Activated CD4-positive, alpha-beta T cell treated with anti-CD3 and anti-CD28 coated beads, Interleukin-2, Interleukin-6, amounts not matched to agents 100 ng/mL and 50 ng/mL, durations not matched to agents 16 hours and 8 hours (primary cell): ENCODE measurements around the gene WDR87.
"Not testable (repeated sequence)": the region's sequence is repeated elsewhere in the genome, so short reads cannot be mapped to it uniquely, and the experiment has no call there.

Experiments
- DNase-seq: peaks from one replicate; pipeline ENCODE4 v3.0.0-alpha.2; 2020

WDR87 gene

DNA sequence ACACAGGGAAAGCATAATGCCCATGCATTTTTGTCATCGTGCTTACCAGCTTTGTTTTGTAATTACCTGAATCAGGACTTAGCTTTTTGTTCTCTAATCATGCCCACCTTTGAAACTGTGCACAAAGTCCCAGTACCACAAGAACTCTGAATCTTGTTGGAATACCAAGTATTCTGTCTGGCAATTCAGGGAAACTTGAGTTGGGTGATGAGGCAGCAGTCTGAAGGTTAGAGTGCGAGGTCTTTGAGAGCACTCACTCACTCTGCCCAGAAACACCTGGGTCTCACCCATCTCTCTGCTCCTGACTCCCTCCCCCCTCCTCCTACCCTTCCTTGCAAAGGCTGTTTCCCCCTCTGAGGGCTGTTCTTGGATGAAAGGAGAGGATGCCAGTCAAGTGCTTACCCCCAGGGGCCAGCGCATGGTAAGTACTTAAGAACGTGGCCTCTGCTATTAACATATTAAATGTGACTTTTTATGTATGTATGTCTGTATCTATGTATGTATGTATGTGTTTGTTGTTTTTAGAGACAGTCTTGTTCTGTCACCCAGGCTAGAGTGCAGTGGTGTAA, 23.0 kb upstream of the WDR87 start:
- no peak for DNase-seq

DNA sequence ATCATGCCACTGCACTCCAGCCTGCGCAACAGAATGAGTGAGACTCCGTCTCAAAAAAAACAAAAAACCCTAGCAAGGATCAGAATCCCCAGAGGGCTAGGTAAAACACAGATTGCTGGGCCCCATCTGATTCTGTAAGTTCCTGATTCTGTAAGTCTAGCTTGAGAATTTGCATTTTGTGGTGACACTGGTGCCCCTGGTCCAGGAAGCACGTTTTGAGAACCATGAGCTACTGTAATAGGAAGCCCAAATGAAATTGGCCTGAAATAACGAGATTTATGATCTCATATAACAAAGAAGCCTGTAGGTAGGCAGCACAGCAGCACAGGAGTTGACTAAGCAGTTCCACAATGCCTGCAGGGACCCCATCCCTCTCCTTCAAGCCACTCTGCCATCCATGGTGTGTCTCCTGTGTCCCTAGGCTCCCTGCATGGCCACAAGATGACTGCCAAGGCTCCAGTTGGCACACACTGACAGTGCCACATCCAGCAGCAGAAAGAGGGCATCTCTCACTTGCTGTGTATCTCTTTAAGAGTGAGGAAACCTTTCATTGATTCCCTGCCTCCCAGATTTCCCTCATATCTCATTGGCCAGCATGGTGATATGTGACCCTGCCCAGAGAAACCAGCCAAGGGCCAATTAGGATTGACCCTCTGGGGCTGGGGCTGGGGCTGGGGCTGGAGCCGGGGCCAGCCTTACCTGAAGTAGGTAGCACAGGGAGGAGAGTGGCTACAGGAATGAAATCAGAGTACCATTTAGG, 22.3 kb upstream of the WDR87 start:
- no peak for DNase-seq

DNA sequence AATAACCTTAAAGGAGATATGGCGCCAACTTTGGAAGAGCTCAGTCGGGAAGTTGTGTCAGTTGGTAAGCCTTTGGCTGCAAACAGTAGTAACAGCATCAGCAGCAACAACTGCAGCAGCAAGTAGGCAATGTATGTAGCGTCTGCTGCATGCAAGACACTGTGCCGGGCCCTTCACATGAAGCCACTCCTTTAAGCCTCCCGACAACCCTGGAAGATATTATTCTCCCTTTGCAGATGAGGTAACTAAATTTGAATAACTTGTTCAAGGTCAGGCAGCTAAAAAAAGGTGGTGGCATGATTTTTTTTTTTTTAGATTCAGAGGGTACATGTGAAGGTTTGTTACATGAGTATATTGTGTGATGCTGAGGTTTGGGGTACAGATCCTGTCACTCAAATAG, 20.3 kb upstream of the WDR87 start:
- DNase-seq, result no peak

DNA sequence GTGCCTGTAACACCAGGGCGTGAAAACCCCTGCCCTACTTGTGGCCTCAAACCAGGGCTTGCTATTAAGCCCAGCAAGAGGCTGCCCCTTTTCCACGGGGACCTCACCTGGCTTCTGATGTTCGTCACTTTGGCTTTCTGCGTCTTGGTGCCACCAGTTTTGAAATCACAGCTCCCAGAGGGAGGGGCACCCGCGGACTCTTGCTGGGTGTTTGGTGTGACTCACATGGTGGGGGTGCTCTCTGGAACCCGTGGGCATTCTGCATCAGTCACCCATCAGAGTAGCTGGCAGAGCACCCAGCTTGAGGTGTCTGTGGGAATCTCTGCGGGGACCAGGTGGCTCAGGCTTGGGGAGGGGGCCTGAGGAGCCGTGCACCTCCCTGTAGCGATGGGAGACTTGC, 19.9 kb upstream of the WDR87 start:
- no peak for DNase-seq

DNA sequence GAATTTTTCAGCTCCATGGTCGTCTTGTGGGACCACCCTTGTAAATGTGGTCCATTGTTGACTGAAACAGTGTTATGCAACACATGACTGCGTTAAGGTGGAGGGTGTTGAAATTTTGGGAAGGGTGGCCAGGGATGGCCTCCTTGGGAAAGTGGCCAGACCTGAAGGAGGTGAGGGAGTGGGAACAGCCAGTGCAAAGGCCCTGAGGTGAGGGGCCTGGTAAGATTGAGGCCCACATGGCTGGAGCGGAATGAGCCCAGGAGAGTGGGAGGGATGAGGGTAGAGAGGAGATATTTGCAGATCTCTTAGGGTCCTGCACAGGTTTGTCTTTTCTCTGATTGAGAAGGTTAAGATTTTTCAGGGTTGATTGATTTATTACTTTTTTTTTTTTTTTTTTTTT, 18.8 kb upstream of the WDR87 start:
- no peak for DNase-seq

DNA sequence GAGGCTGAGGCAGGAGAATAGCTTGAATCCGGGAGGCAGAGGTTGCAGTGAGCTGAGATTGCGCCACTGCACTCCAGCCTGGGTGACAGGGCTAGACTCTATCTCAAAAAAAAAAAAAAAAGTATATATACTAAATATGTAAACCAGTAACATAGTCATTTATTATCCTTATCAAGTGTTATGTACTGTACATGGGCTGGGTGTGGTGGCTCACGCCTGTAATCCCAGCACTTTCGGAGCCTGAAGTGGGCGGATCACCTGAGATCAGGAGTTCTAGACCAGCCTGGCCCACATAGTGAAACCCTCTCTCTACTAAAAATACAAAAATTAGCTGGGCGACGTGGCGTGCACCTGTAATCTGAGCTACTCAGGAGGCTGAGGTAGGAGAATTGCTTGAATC, 18.2 kb upstream of the WDR87 start:
- DNase-seq, result not testable (repeated sequence)

DNA sequence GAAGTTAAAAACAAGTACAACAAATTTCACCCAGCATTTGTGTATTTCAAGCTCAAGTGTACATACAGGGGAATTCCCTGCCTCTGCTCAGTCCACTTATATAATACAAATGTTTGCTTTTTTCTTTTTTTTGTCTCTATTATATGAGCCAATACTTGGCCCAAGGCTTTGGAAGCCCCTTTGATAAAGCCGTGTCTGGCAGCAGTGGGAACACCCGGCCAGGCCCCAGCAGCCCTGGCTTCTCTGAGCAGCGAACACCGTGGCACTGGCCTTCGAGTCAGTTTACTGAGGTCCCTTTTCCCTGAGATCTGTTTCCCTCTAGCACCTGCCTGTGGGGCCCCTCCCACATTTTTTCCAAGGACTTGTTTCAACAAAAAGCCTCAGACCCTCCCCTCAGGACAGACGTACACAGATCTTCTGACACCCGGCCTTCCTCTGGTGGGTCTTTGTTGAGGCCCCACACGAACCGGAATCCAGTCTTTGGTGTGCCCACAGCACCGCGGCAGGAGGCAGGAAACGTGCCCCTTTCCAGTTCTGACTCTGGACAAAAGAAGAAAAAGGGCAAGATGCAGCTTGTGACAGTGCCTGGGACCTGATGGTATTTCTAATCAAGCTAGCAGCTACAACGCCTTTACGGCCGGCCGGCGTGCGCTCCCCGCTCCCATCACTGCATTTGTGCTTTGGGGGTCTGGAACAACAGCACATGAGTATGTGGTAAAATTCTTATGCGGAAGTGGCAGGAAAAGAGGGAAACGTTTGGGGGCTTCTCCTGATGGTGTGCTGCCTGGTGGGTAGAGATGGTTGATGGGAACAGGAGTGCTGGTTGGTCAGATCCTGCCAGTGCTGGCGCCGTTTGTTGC, 14.4 kb upstream of the WDR87 start:
- no peak for DNase-seq

DNA sequence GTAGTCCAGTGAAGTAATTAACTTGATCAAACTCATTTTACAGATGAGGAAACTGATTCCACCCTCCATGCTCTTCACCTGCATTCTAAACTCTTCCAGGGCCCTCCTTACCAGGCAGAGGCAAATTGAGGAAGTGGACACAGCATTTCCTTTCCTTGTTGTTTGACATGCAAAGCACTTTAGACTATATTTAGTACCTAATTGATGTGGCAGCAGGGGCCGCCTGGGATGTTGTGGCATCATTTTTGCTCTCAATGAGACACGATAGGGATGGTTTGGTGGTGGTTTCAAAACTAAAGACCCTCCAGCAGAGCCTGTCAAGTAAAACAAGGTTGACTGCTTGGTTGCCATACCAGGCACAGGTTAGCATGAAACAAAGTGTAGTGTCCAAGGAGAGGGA, 8.5 kb upstream of the WDR87 start:
- no peak for DNase-seq

DNA sequence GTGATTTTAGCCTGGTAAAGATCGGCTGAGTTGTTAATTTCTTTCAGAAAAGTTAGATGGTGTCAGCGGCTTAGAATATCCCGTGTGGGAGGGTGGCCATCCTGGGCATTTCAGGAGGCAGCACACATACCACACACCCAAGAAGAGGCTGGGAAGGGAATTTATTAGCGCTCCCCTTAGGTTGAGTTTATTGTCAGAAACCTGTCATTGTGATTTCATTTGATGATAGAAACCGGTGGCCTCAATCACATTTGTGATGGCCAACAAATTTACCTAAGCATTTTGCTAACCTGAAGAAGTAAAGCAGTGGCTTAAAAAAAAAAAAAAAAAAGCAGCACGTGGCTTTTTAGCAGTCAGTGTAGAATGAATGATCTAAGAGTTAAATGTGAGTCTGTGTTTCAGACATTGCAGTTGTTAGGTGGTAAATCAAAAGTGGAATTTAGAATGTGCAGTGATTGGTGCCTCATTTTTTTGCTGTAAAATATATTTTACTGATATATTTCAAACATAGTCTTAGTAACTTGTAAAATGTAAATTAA, 3.3 kb upstream of the WDR87 start:
- no peak for DNase-seq

DNA sequence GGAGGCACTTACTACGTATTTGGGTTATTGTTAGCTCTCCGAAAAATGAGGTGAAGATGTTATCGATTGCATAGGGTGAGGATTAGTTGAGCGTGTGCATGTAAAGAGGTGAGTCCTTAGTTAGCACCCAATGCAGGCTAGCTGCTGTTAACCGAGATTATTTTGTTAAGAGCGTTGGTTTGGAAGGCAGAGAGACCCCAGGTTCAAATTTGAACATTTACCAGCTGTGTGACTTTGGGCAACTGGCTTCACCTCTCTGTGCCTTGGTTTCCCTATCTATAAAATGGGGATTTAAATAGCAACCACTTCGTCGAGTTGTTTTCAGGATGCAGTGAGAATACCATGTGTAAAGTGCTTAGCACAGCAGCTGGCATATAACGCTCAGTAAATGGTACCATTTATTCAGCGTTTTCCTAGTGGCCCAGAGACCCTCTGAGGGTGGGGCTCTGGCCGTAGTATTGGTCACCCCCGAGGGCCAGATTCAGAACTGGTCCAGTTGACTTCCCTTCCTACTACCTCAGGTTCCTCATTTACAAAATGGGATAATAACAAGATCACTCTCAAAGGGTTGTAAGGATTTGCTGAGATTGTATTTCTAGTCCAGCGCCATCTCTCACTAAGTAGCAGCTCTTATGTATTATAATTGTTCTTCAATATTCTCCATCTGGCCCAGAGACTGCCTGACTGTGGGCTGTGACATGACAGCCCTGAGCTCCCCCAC, 1.5 kb upstream of the WDR87 start:
- no peak for DNase-seq

DNA sequence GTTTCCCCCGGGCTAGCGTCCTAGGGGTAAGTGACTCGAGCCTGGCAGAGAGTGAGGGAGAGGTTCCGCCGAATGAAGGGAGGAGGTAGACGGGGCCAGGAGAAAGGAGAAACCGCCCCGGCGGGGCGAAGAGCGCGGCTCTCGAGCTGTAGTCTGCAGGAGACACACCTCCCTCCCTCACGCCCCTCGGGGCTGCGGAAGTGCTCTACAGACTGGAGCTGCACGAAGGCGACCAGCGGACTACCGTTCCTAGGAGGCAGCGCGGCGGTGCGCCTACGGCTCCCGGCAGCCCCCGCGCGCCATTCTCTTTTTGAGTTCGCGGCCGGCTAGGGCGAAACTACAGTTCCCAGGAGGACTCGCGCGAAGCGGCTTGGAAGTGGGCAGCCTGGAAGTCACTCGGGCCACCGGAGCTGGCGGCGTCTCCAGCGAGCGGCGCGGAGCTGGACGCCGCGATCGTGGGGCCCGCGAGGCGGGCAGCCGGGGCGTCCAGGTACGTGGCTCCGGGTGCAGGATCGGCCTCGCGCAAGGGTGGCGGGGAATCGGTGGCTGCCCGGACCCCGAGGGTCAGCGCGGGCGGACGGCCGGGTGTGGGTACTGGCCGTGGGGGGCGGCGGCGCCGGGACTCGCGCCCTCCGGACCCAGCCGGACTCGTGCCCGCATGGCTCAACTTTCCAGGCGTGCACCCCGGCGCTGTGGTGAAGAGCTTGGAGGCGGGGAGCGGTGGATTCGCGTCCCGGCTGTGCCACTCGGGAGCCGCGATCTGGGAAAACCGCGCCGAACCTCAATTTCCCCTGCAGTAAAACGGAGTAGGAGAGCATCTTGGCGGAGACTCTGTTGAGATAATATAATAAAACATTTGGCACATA, 708 bp upstream of the WDR87 start, which contains the start of gene SIPA1L3:
Gene SIPA1L3 (plus strand): TSS at position 340 of the 866 bp plus-strand sequence. CDS start 174,358 bp downstream, outside the sequence.
- DNase-seq, result peak; percentile 96

DNA sequence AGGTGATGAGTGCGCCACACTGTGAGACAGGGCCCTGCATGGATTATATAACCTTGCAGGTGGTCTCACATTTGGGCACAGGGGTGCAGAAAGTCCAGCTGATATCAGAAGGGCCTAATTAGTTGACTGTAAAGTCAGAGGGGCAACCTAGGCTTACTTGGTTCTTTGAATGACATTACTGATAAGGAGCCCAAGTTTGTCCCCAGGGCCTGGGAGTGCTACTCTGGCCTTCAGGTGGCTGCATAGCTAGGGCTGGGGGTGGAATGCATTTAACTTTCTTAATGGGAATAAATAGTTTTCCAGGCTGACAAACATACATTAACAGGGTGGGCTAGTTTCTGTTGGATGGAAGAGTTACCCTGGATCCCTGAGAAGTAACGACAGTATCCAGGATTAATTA, 3.3 kb downstream of the WDR87 start:
- DNase-seq, result no peak

DNA sequence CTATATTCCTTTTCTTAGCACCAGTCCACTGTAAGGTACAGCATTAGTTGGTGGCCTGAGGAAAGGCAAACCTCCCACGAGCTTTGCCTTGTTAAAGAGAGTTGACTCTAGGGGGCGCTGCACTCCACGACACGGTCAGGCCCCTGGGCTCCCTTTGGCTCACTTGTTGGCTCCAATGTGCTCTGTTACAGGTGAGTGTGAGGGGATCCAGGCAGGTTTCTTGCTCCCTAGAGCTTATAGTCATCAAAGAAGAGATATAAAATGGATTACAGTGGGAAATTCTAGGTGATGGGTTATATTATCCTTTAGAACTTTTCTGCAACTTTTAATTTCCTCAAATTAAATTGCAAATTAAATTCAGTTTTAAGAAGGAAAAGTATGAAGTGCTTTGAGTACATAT, 3.7 kb downstream of the WDR87 start:
- peak; percentile 86 for DNase-seq

DNA sequence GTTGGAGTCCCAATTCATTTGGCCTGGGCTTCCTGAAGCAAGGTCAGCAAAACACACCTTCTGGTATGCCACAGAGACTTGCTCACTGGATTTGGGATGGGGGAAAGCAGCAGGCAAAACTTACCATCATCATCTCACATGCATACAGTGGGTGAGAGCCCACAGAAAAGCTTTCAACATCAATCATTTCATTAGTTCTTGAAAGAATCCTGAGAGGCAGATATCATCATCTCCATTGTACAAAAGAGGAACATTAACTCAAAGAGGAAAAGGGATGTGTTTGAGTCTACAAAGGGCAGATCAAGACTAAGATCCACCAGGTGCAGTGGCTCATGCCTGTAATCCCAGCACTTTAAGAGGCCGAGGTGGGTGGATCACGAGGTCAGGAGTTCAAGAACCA, 6.4 kb downstream of the WDR87 start:
- DNase-seq, result no peak

DNA sequence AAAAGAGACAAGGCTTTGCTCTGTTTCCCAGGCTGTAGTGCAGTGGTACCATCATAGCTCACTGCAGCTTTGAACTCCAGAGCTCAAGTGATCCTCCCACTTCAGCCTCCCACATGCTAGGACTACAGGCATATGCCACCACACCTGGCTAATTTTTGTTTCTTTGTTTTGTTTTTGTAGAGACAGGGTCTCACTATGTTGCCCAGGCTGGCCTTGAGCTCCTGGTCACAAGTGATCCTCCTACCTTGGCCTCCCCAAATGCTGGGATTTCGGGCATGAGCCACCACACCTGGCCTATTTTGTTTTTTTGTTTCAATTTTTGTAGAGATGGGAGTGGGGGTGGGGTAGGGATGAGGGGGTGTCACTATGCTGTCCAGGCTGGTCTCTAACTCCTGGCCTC, 6.9 kb downstream of the WDR87 start:
- DNase-seq, result no peak

DNA sequence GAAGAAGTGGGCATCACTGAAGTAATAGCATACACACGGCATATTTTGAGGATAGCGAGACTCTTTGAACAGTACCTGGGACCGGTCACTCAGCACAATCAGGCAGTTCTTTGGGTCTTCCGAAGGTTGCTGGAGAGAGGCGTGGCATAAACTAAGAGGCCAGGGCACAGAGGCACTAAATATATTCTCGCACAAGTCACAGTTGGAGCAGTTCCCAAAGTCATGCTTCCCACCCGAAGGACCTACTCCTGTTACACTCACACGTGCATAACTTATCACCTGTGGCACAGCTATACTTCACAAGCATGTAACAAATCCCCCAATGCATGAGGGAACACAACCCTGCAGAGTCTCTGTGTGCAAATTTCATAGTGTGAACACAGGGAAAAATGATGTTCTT, 10.2 kb downstream of the WDR87 start:
- no peak for DNase-seq

DNA sequence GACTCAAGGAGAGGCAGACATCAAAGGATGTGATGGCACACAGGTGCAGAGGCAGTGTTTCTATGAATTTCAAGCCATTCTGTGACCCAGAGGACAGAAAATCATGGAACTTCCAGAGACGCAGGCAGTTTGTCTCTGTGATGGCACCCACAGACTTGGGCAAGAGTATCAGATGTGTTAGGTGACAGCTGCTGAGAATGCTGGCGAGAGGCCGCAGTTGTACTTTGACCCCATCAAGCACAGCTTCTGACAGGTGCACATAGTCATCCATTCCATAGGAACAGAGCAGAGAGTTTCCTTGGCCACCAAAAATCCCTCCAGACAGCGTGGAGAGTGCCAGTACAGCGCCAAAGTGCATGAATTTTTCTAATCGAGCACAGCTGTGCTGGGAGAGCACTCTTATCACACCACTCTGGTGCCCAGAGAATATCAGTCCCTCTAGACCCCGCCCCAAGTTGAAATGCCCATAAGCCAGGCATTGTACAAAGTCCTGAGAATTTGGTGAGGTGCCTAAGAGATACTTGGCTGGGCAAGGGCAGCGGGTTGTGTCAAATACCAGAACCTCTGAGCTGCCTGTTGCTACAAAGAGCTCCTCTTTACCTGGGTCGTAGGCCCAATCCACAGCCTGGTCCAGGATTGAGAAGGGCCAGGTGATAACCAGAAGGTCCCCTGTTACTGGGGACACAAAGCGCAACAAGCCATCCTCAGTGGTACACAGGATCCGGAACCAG, 12.4 kb downstream of the WDR87 start:
- DNase-seq, result no peak

DNA sequence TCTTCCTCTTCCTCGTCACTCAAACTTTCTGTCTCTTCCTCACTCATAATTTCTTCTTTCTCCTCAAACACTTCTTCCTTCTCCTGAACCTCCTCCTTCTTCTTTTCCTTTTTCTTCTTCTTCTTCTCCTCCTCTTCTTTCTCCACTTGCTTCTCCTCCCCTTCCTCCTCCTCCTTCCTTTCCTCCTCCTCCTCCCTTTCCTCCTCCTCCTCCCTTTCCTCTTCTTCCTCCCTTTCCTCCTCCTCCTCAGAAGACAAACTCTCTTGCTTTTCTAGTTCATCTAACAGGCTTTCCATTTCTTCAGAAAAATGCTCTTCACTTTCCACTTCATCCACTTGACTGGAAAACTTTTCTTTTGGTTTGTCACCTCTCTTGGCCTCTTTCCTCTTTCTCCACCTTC, 19.8 kb downstream of the WDR87 start:
- no peak for DNase-seq

DNA sequence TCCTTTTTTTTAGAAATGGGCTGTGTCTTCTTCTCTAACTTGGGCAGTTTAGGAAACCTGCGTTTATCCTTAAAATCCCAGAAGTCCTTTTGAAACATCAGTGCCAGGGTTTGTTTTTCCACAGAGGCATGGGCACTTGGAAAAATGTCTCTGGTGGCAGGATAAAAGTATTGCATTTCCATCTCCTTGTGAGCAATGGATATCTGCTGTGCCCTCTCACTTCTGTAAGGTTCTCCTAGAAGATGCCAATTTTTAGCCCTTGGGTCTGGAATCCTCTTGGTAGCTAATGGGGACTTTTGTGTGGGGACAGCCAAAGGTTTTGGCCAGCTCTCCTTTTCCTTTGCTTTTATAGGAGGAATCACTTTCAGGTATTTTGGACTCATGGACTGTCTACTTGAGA, 21.0 kb downstream of the WDR87 start:
- DNase-seq, result no peak

DNA sequence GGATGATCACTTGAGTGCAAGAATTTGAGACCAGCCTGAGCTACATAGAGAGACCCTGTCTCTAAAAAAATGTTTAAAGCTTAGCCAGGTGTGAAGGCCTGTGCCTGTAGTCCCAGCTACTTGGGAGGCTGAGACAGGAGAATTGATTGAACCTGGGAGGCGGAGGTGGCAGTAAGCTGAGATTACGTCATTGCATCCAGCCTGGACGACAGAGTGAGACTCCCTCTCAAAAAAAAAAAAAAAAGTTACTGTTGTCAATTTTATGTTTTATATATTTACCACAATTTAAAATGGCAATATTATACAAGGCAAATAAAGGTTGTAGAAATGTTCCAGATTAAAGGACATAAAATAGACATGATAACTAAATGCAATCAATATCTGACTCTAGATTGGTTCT, 29.2 kb downstream of the WDR87 start:
- no peak for DNase-seq

DNA sequence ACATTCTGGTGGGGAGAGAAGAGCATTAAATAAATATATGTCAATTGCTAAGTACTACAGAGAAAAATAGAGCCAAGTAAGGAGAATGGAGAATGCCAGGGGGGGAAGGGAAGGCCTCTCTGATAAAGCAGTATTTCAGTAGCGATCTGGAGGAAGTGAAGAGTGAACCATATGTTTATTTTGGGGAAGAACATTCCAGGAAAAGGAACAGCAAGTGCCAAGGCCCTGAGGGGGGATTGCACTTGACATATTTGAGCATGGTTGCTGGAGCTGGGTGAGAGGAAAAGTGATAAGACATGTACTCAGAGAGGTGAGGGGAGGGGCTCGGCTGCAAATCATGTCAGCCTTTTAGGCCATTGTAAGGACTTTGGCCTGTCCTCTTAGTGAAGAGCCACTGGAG, 30.4 kb downstream of the WDR87 start:
- DNase-seq, result no peak
